ACC112 (cell line): ENCODE data around the gene CYTH1.

ENCODE experiments used
- H2AFZ ChIP-seq: fragments of 200-600 bp; sonication (generic); one replicate; pipeline ENCODE4 v1.6.0; 2017; ENCODE audit warnings: antibody characterized with exemption, low read length; ENCODE audit not compliant: unreplicated experiment
- H3K27ac ChIP-seq: fragments of 200-600 bp; sonication (generic); 2 replicates; pipeline ENCODE4 v1.5.1; 2014; ENCODE audit warnings: low read depth, mild to moderate bottlenecking, antibody characterized with exemption, low read length, moderate library complexity
- H3K27me3 ChIP-seq: fragments of 200-600 bp; sonication (generic); 2 replicates; pipeline ENCODE4 v1.6.1; 2014; ENCODE audit warnings: mild to moderate bottlenecking, antibody characterized with exemption, low read length, moderate library complexity, mixed read lengths; ENCODE audit not compliant: insufficient read depth
- H3K36me3 ChIP-seq: fragments of 200-600 bp; sonication (generic); 2 replicates; pipeline ENCODE4 v1.6.1; 2016; ENCODE audit warnings: mild to moderate bottlenecking, antibody characterized with exemption, low read length, moderate library complexity, mixed read lengths; ENCODE audit not compliant: insufficient read depth
- H3K4me1 ChIP-seq: fragments of 200-600 bp; sonication (generic); one replicate; pipeline ENCODE4 v1.6.1; 2016; ENCODE audit warnings: low read length, mixed read lengths; ENCODE audit not compliant: insufficient read depth, unreplicated experiment, control insufficient read depth
- H3K4me3 ChIP-seq: fragments of 200-600 bp; sonication (generic); 2 replicates; pipeline ENCODE4 v1.5.1; 2014; ENCODE audit warnings: mild to moderate bottlenecking, low read depth, low read length
- H3K79me2 ChIP-seq: fragments of 200-600 bp; sonication (generic); one replicate; pipeline ENCODE4 v1.6.0; 2016; ENCODE audit warnings: low read length; ENCODE audit not compliant: control insufficient read depth, unreplicated experiment, insufficient read depth

CYTH1 gene

DNA sequence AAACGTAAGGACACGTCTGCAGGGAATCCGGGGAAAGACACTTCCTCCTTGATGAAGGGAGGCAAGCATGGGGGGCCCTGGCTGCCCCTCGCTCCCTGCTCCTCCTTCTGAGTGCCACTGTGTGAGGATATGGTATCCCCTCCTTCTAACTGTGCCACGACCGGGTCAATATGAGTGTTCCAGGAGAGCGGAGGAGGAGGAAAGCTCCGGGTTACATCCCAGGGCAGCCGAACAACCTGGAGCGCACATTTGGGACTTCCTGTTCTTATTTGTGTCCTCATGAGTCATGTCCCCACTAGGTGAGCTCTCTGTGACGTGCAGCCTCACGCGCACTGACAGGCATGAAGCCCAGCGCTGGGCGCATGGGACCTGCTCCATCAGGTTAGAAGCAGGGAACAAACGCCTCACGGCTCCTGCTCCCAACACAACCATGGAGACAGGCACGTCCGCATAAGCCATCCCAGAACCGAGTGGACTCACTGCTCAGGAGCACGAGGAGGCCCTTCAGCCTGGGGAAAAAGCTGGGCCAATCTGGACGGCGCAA, 112.0 kb downstream of the CYTH1 start:
- H3K79me2 ChIP-seq: no peaks in the 10 kb centered on the region
- peaks cover 10% of the 10 kb centered on the region for H3K4me1 ChIP-seq
- H3K27me3 ChIP-seq: no peaks in the 10 kb centered on the region
- no peak overlapping the region for H3K27ac ChIP-seq
- H3K36me3 ChIP-seq: no peaks in the 10 kb centered on the region
- H2AFZ ChIP-seq: no peak overlapping the region
- no peak overlapping the region for H3K4me3 ChIP-seq

DNA sequence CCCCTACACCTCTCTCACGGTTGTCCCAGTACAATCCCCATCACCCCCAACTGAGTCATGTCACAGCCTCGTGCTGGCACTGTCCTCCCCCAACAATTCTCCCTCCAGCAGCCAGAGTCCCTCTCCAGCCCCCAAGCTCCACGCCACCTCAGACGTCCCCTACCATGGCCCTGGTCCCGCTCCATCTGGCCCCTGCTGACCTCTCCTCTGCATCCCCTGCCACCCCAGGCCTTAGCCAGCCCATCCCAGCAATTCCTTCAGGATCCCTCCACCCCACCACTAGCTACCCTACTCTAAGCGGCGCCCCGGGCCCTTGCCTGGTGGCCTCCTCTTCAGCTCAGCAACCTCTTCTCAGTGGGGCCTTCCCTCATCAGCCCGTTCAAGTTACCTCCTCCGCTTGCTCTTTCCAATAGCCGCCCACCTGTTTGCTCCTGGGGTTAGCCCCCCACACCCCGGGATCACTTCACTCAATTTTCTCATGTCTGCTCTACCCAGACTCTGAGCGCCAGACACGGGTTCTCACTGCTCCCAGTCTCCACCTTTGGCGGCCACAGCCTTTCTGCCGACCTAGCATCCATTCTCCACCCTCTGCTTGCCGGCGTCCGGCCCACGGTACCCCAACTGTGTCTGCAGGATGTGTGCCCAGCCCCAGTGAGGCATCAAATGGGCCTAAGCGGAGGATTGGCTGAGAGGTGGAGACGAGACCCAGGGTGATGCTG, 112.7 kb downstream of the CYTH1 start:
- Histone ChIP-seq H3K27me3 (no peaks in the 10 kb centered on the region), H3K4me3 (no peak overlapping the region), H3K4me1 (peaks cover 10% of the 10 kb centered on the region), H3K79me2 (no peaks in the 10 kb centered on the region), H3K27ac (no peak overlapping the region), H3K36me3 (no peaks in the 10 kb centered on the region), H2AFZ (no peak overlapping the region)

DNA sequence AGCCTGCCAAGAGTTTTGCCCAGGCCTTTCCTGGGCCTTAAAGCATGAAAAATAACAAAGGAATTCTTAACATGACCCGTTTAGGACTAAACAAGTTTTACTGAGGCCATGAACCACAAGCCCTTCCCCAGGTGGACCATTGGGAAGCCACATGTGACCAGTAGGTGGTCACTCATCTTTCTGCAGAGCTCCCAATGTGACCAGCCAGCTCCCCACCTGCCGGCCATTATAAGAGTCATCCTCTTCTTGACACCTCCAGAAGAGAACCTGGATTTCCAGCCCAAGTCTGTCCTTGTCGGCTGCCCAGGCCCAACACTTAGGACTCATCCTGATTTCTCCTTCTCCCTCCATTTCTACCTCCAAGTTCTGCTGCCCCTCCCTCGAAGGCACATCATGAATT, 113.2 kb downstream of the CYTH1 start:
- Histone ChIP-seq H3K4me3 (no peak overlapping the region), H3K27me3 (no peaks in the 10 kb centered on the region), H3K36me3 (no peaks in the 10 kb centered on the region), H2AFZ (no peak overlapping the region), H3K27ac (no peak overlapping the region), H3K4me1 (peaks cover 10% of the 10 kb centered on the region), H3K79me2 (no peaks in the 10 kb centered on the region)

- H3K27me3 ChIP-seq: no peaks in the 10 kb centered on the region
- no peak overlapping the region for H3K27ac ChIP-seq
Observed at GRCh38 chr17:78667741-78668640, 114.1 kb downstream of the CYTH1 start.

GRCh38 chr17:78667091-78667490, 115.0 kb downstream of the CYTH1 start:
- Histone ChIP-seq H3K79me2 (no peaks in the 10 kb centered on the region), H3K27ac (no peak overlapping the region), H3K27me3 (no peaks in the 10 kb centered on the region), H2AFZ (no peak overlapping the region), H3K4me1 (no peaks in the 10 kb centered on the region), H3K4me3 (no peak overlapping the region), H3K36me3 (no peaks in the 10 kb centered on the region)

More at GRCh38 chr17:78667741-78668640, 114.1 kb downstream of the CYTH1 start:
- H3K36me3 ChIP-seq: no peaks in the 10 kb centered on the region
- no peaks in the 10 kb centered on the region for H3K79me2 ChIP-seq
- peaks cover 7% of the 10 kb centered on the region for H3K4me1 ChIP-seq
- H2AFZ ChIP-seq: no peak overlapping the region
- no peak overlapping the region for H3K4me3 ChIP-seq

DNA sequence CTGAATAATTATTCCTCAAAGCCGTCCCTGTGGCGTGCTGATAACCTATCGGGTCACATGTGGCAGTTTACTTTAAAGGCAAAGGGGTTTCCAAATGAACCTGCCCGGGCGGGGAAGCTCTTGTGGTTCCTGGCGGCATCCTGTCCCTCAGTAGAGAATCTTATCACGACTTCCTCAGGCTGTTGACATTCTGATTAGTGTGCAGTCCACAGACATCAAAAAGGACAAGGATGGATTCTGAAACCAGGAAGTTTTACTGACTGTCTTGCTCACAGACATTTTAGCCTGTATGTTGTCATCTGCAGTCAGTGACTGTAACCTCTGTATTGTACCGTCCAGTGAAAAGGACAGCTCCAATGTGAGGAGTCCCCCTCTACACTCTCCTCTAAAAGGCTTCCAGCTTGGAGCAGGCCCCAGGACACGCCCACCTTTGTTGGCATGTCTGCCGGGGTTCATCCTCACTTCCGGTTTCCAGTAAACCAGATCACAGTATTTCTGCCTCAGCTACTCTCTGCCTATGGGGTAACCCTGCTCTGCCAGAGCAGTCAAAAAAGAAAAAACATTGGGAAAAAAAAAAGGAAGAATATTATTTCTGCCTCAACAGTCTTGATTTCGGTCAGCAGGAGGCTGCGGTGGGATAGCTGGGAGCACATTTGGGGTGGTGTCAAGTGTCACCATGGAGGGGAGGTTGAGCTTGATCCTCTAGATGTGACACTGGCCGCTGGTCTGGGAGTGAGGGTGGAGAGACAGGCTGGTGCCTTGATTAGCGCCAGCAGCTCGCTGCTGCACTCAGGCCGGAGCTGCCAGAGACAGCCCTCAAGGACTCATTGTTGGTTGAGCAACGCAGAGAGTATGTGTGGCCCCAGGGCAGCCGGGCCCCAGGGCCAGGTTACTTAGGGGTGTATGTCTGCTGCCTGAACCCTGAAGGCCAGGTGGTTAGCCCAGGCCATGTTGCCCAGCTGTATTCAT, 115.8 kb downstream of the CYTH1 start:
- H3K4me1 ChIP-seq: no peaks in the 10 kb centered on the region
- H2AFZ ChIP-seq: no peak overlapping the region
- no peaks in the 10 kb centered on the region for H3K79me2 ChIP-seq
- no peaks in the 10 kb centered on the region for H3K36me3 ChIP-seq
- no peaks in the 10 kb centered on the region for H3K27me3 ChIP-seq
- H3K4me3 ChIP-seq: no peak overlapping the region
- no peak overlapping the region for H3K27ac ChIP-seq

GRCh38 chr17:78665387-78665951, 116.6 kb downstream of the CYTH1 start:
- Histone ChIP-seq H3K27ac (no peak overlapping the region), H3K36me3 (no peaks in the 10 kb centered on the region), H2AFZ (no peak overlapping the region), H3K4me1 (no peaks in the 10 kb centered on the region), H3K79me2 (no peaks in the 10 kb centered on the region), H3K4me3 (no peak overlapping the region), H3K27me3 (no peaks in the 10 kb centered on the region)

- H3K4me3 ChIP-seq: no peak overlapping the region
- H3K36me3 ChIP-seq: no peaks in the 10 kb centered on the region
- no peak overlapping the region for H2AFZ ChIP-seq
- H3K4me1 ChIP-seq: no peaks in the 10 kb centered on the region
- H3K27ac ChIP-seq: no peak overlapping the region
- H3K27me3 ChIP-seq: no peaks in the 10 kb centered on the region
- H3K79me2 ChIP-seq: no peaks in the 10 kb centered on the region
Observed at GRCh38 chr17:78664476-78665386, 117.3 kb downstream of the CYTH1 start.

DNA sequence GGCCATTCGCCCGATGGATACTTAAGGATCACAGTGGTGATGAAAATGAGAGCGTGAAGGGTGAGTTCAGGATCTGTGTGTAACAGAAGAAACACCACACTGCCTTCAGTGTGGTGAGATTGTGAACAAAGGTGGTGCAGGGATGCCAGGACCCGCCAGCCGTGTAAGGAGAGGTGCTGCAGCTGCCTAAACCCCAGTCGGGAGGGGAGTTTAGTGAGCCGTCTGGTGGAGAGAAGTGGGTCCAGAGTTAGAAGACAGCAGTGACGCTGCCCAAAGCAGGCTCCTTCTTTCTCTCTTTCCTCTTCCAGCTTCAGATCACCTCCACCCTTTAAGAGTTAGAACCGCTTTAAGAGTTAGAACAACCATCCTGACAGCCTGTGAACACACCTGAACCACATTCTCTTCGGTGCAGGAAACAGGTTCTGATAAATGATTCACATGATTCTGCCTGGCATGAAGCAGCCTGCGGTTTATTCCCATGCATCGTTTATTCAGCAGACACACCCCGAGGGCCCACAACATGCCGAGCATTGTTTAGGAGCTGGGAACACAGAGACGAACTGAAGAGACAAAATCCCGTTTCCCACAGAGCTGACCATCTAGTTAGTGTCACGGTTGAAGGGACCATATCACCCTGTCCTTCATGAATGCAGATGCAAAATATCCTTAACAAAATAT, 120.8 kb downstream of the CYTH1 start:
- Histone ChIP-seq H3K27me3 (no peaks in the 10 kb centered on the region), H3K27ac (no peak overlapping the region), H3K36me3 (no peaks in the 10 kb centered on the region), H3K4me1 (no peaks in the 10 kb centered on the region), H3K79me2 (no peaks in the 10 kb centered on the region), H3K4me3 (no peak overlapping the region), H2AFZ (no peak overlapping the region)
